T47D (cell line): ENCODE results near the gene TOP2B.

Source experiments
- DNase-seq, 2 experiments: peaks; one replicate each; pipeline versions ENCODE4 v3.0.0 to v3.0.0-alpha.2; 2011 to 2012; ENCODE audit warnings: low read depth in 1 of 2, low spot score in 1 of 2
- JUND ChIP-seq: IDR thresholded peaks from 2 replicates; pipeline ENCODE4 v1.6.1; 2012; ENCODE audit warnings: low read depth
- in situ Hi-C: cut with HindIII; loops from 2 replicates; pipeline ENCODE4 v1.10.0; 2016; ENCODE audit warnings: low sequenced_read_pairs, low pct_unique_long_range_greater_than_20kb

The TOP2B gene

GRCh38 chr3:25585361-25586166 is 79.1 kb downstream of the TOP2B start:
- no peak for DNase-seq
- in situ Hi-C loops: no loop called here
- no peak for TF ChIP-seq JUND

GRCh38 chr3:25584011-25584789 is 80.5 kb downstream of the TOP2B start:
- peak in 1 of 2 experiments; percentile 28 for DNase-seq
- no peak for TF ChIP-seq JUND
- in situ Hi-C loops: no loop called here

GRCh38 chr3:25583343-25583742 is 81.4 kb downstream of the TOP2B start:
- in situ Hi-C loops: no loop called here
- TF ChIP-seq JUND: no peak
- DNase-seq: no peak

GRCh38 chr3:25582242-25582641 is 82.5 kb downstream of the TOP2B start:
- in situ Hi-C loops: no loop called here
- TF ChIP-seq JUND: no peak
- peak in 1 of 2 experiments; percentile 57 for DNase-seq

GRCh38 chr3:25581823-25582222 is 82.9 kb downstream of the TOP2B start:
- in situ Hi-C loops: no loop called here
- TF ChIP-seq JUND: no peak
- no peak for DNase-seq

- no peak for DNase-seq
- TF ChIP-seq JUND: no peak
- in situ Hi-C loops: no loop called here
Measured at GRCh38 chr3:25581335-25581734, 83.4 kb downstream of the TOP2B start.

- no peak for DNase-seq
- no peak for TF ChIP-seq JUND
- in situ Hi-C loops: no loop called here
Measured at GRCh38 chr3:25580534-25580933, 84.2 kb downstream of the TOP2B start.

- no peak for DNase-seq
- TF ChIP-seq JUND: no peak
- in situ Hi-C loops: no loop called here
Measured at GRCh38 chr3:25578059-25578458, 86.6 kb downstream of the TOP2B start.

GRCh38 chr3:25576831-25577454 is 87.8 kb downstream of the TOP2B start:
- in situ Hi-C loops: no loop called here
- no peak for TF ChIP-seq JUND
- DNase-seq: no peak

- DNase-seq: no peak
- in situ Hi-C loops: no loop called here
- no peak for TF ChIP-seq JUND
Measured at GRCh38 chr3:25576146-25576545, 88.6 kb downstream of the TOP2B start.

GRCh38 chr3:25575001-25575400 is 89.7 kb downstream of the TOP2B start:
- no peak for DNase-seq
- no peak for TF ChIP-seq JUND
- in situ Hi-C loops: no loop called here

- in situ Hi-C loops: no loop called here
- TF ChIP-seq JUND: no peak
- no peak for DNase-seq
Measured at GRCh38 chr3:25574172-25574765, 90.4 kb downstream of the TOP2B start.
